Glutamatergic neuron (in vitro differentiated cells): ENCODE data around the gene BLOC1S2. TPM values are rescaled to one million over a fixed set of nuclear protein-coding genes. Genes with fewer than 3 reads are reported as not detected.

Experiments
- DNase-seq: peaks from one replicate; pipeline ENCODE4 v3.0.0; 2022
- H3K27ac Mint-ChIP-seq: one replicate; pipeline ENCODE4 v1.8.0; 2020; ENCODE audit warnings: mild to moderate bottlenecking, mixed read lengths, inconsistent platforms; ENCODE audit not compliant: unreplicated experiment
- H3K27me3 Mint-ChIP-seq: one replicate; pipeline ENCODE4 v1.8.0; 2020; ENCODE audit warnings: mild to moderate bottlenecking, moderate library complexity, mixed read lengths, inconsistent platforms; ENCODE audit not compliant: unreplicated experiment
- H3K36me3 Mint-ChIP-seq: one replicate; pipeline ENCODE4 v1.8.0; 2020; ENCODE audit warnings: mild to moderate bottlenecking, mixed read lengths, inconsistent platforms; ENCODE audit not compliant: unreplicated experiment
- H3K4me1 Mint-ChIP-seq: one replicate; pipeline ENCODE4 v1.8.0; 2020; ENCODE audit warnings: mild to moderate bottlenecking, low read depth, mixed read lengths, inconsistent platforms; ENCODE audit not compliant: unreplicated experiment
- H3K4me3 Mint-ChIP-seq: one replicate; pipeline ENCODE4 v1.8.0; 2020; ENCODE audit warnings: mild to moderate bottlenecking, mixed read lengths, inconsistent platforms; ENCODE audit not compliant: unreplicated experiment
- H3K9me3 Mint-ChIP-seq: one replicate; pipeline ENCODE4 v1.8.0; 2020; ENCODE audit warnings: mild to moderate bottlenecking, moderate library complexity, mixed read lengths, inconsistent platforms; ENCODE audit not compliant: unreplicated experiment
- total RNA-seq: library from RNA; stranded (reverse); fragmentation: NEBNext Ultra II Directional; extraction: Animal tissue kit (Norgen Biotek cat#: 25700); gene quantifications from one replicate; pipeline ENCODE4 v1.2.1, GENCODE V29; 2021; ENCODE audit not compliant: unreplicated experiment
- TF ChIP-seq, protein P1 (sequence below): fragments of 200-600 bp; sonication (generic); IDR thresholded peaks from one replicate; pipeline ENCODE4 v1.5.0; 2021; ENCODE audit not compliant: partially characterized antibody, unreplicated experiment

Gene BLOC1S2
- total RNA-seq, 1 donor from 2014 or later, result 82.9 TPM

DNA sequence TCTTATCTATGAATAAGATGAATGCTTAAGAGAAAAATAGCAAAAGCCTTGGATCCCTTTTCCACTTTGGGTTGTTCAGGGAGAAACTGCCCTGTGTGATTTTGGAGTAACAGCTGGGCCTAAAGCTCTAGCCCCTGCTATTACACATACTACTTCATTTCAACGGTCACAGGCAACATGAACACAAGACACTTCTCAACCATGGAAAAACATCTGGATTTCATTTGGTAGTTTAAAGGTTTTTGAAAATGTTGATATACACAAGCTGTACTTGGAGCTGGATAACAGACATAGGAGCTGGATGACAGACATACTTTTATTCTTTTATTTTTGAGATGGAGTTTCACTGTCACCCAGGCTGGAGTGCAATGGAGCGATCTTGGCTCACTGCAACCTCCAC lies 54.4 kb downstream of the BLOC1S2 start:
- TF ChIP-seq, protein P1, sequence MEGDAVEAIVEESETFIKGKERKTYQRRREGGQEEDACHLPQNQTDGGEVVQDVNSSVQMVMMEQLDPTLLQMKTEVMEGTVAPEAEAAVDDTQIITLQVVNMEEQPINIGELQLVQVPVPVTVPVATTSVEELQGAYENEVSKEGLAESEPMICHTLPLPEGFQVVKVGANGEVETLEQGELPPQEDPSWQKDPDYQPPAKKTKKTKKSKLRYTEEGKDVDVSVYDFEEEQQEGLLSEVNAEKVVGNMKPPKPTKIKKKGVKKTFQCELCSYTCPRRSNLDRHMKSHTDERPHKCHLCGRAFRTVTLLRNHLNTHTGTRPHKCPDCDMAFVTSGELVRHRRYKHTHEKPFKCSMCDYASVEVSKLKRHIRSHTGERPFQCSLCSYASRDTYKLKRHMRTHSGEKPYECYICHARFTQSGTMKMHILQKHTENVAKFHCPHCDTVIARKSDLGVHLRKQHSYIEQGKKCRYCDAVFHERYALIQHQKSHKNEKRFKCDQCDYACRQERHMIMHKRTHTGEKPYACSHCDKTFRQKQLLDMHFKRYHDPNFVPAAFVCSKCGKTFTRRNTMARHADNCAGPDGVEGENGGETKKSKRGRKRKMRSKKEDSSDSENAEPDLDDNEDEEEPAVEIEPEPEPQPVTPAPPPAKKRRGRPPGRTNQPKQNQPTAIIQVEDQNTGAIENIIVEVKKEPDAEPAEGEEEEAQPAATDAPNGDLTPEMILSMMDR, result no peak
- Mint-ChIP-seq H3K27ac (no peak overlapping the region), H3K4me1 (peaks cover 13% of the 10 kb centered on the region), H3K27me3 (peaks cover 9% of the 10 kb centered on the region), H3K4me3 (no peak overlapping the region), H3K36me3 (no peaks in the 10 kb centered on the region), H3K9me3 (peaks cover 4% of the 10 kb centered on the region)
- DNase-seq, result no peak

DNA sequence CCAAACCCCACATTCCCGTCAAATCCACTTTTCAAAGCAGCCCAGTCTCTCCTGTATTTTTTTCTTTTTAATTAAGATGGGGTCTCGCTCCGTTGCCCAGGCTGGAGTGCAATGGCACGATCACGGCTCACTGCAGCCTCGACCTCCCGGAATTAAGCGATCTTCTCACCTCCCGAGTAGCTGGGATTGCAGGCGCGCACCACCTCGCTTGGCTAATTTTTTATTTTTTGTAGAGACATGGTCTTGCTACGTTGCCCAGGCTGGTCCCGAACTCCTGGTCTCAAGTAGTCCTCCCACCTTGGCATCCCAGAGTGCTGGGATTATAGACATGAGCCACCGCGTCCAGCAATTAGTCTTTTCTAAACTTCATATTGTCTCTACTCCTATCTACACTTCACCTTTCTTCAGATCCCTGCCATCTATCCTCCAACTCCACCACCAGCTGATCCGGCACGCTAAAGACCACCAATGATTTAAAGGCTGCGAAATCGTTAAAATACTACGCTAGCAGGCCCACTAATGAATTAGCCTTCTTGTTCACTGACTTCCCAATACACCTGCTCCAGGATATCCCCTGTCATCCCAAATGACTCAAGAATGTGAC lies 56.6 kb downstream of the BLOC1S2 start:
- Mint-ChIP-seq H3K27ac (peak overlapping the region; percentile 94), H3K27me3 (peaks cover 9% of the 10 kb centered on the region), H3K4me3 (peak overlapping the region; percentile 99), H3K36me3 (no peaks in the 10 kb centered on the region), H3K9me3 (peaks cover 4% of the 10 kb centered on the region), H3K4me1 (peaks cover 13% of the 10 kb centered on the region)
- TF ChIP-seq, protein P1, result no peak
- DNase-seq, result no peak

DNA sequence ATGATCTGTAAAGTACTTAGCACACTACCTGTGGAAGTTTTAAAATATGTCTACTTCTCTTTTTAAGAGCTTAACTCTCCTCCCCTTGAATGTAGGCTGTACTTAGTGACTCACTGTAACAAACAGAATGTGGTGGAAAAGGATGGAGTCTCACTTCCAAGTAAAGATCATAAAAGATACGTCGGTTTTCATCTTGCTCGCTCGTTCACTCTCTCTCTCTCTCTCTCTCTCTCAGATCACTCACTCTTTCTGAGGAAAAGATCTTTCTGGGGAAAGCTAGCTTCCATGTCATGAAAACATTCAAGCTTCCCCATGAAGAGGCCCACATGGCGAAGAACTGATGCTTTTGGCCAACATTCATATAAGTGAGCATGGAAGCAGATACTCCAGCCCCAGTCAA lies 62.6 kb downstream of the BLOC1S2 start:
- Mint-ChIP-seq H3K27ac (no peak overlapping the region), H3K27me3 (peaks cover 3% of the 10 kb centered on the region), H3K36me3 (no peaks in the 10 kb centered on the region), H3K4me1 (peaks cover 7% of the 10 kb centered on the region), H3K4me3 (no peak overlapping the region), H3K9me3 (no peaks in the 10 kb centered on the region)
- DNase-seq, result no peak
- TF ChIP-seq, protein P1, result no peak

Other genes with a start within 250 kb of the BLOC1S2 start
- not detected for gene CPN1, start 204.8 kb downstream of the BLOC1S2 start, total RNA-seq
- 7.6 TPM for gene ERLIN1, start 100.7 kb downstream of the BLOC1S2 start, total RNA-seq
- 35.7 TPM for gene CHUK, start 57.1 kb downstream of the BLOC1S2 start, total RNA-seq
- 24.2 TPM for gene CWF19L1, start 19.0 kb downstream of the BLOC1S2 start, total RNA-seq
- gene PKD2L1, start 43.5 kb upstream of the BLOC1S2 start, total RNA-seq, result 0.44 TPM
- 589 TPM for gene SCD, start 60.6 kb upstream of the BLOC1S2 start, total RNA-seq
- gene WNT8B, start 176.3 kb upstream of the BLOC1S2 start, total RNA-seq, result not detected
- gene SEC31B, start 233.2 kb upstream of the BLOC1S2 start, total RNA-seq, result 22.3 TPM
- gene NDUFB8, start 243.2 kb upstream of the BLOC1S2 start, total RNA-seq, result 284 TPM
- 49.6 TPM for gene HIF1AN, start 249.3 kb upstream of the BLOC1S2 start, total RNA-seq